Natural killer cell (primary cell): Measurements from ENCODE around the gene ARMH3. TPM values are rescaled to one million over a fixed set of nuclear protein-coding genes. Genes with fewer than 3 reads are reported as not detected.
A peak's percentile ranks its signal among the peaks of the same experiment; 100 is the strongest.

ENCODE experiments used
- ATAC-seq, 3 donors: fragments of 150-1000 bp in 2 of 3; fragments of 200-7000 bp in 1 of 3; cut with Tn5 transposase; 1 replicate in 1 of 3; 2 replicates in 2 of 3; pipeline ENCODE4 v1.10.0; 2021; ENCODE audit warnings: mild to moderate bottlenecking in 2 of 3, moderate library complexity in 2 of 3
- DNase-seq, 2 donors: peaks; one replicate each; pipeline versions ENCODE4 v3.0.0 to v3.0.0-alpha.2; 2013 to 2021; ENCODE audit warnings: mixed read lengths in 1 of 2
- H3K27ac ChIP-seq: one replicate; pipeline ENCODE4 v1.5.1; 2013; ENCODE audit warnings: mild to moderate bottlenecking, low read length
- H3K27me3 ChIP-seq: one replicate; pipeline ENCODE4 v1.6.1; 2013; ENCODE audit warnings: low read length; ENCODE audit not compliant: control insufficient read depth, insufficient read depth
- H3K36me3 ChIP-seq: one replicate; pipeline ENCODE4 v1.6.1; 2013; ENCODE audit warnings: low read length; ENCODE audit not compliant: control insufficient read depth, insufficient read depth
- H3K4me1 ChIP-seq: one replicate; pipeline ENCODE4 v1.6.1; 2013; ENCODE audit warnings: low read length; ENCODE audit not compliant: control insufficient read depth, insufficient read depth
- H3K4me3 ChIP-seq: one replicate; pipeline ENCODE4 v1.5.1; 2013; ENCODE audit warnings: low read length
- H3K9me3 ChIP-seq: one replicate; pipeline ENCODE4 v1.6.1; 2013; ENCODE audit warnings: low read length; ENCODE audit not compliant: control insufficient read depth, insufficient read depth
- H3K27ac Mint-ChIP-seq, 2 donors: one replicate each; pipeline ENCODE4 v1.8.0; 2022; ENCODE audit warnings: mild to moderate bottlenecking in 2 of 2, mixed read lengths in 2 of 2, moderate library complexity in 1 of 2
- H3K27me3 Mint-ChIP-seq, 2 donors: one replicate each; pipeline ENCODE4 v1.8.0; 2022; ENCODE audit warnings: low read depth in 2 of 2, mixed read lengths in 2 of 2
- H3K36me3 Mint-ChIP-seq: one replicate; pipeline ENCODE4 v1.8.0; 2022; ENCODE audit warnings: mixed read lengths
- H3K4me1 Mint-ChIP-seq, 2 donors: one replicate each; pipeline ENCODE4 v1.8.0; 2022; ENCODE audit warnings: mixed read lengths in 2 of 2
- H3K4me3 Mint-ChIP-seq: one replicate; pipeline ENCODE4 v1.8.0; 2022; ENCODE audit warnings: mild to moderate bottlenecking, moderate library complexity, mixed read lengths
- H3K9me3 Mint-ChIP-seq, 2 donors: one replicate each; pipeline ENCODE4 v1.8.0; 2022; ENCODE audit warnings: mixed read lengths in 2 of 2
- CTCF ChIP-seq: fragments of 200-600 bp; IDR thresholded peaks from one replicate; pipeline ENCODE4 v1.8.0; 2022; ENCODE audit warnings: antibody characterized with exemption
- WGBS: methylation state at CpG from one replicate; pipeline ENCODE4 v1.1.7; 2013; ENCODE audit warnings: missing lambda C conversion rate; ENCODE audit not compliant: insufficient coverage; 5-methylcytosine and 5-hydroxymethylcytosine counted together
- intact Hi-C: fragments of 100-400 bp; cut with micrococcal nuclease; formaldehyde crosslinking; loops from one replicate; pipeline ENCODE4 v1.14.2; 2022
- total RNA-seq, 4 donors: library from RNA; stranded (reverse); fragments of 120-200 nt in 1 of 4; gene quantifications; one replicate each; pipeline versions ENCODE4 v1.2.3 to v1.2.4, GENCODE V29; 2013 to 2022

ARMH3 gene
- total RNA-seq, 3 donors from 2014 or later (not counting 1 experiment from before 2014, with no cell fraction given), result 29.9 to 38.9 (median 35.4) TPM

- H3K27ac ChIP-seq, result no peak overlapping the region
- TF ChIP-seq CTCF, result no peak
- Mint-ChIP-seq H3K36me3 (no peaks in the 10 kb centered on the region), H3K4me3 (no peak overlapping the region), H3K27me3 (no peaks in the 10 kb centered on the region), H3K9me3 (no peaks in the 10 kb centered on the region), H3K27ac (peak overlapping the region; percentile 5 to 58), H3K4me1 (peaks cover 16 to 19% of the 10 kb centered on the region in 2 donors)
- WGBS, result 35% methylated on average over 3 of the region's 3 CpGs
- ATAC-seq (peak in 1 of 3 donors; percentile 63), DNase-seq (no peak)
- no peaks in the 10 kb centered on the region for H3K9me3 ChIP-seq
- no peaks in the 10 kb centered on the region for H3K27me3 ChIP-seq
- no peaks in the 10 kb centered on the region for H3K36me3 ChIP-seq
- H3K4me1 ChIP-seq, result no peaks in the 10 kb centered on the region
- intact Hi-C loops, result no loop called here
- H3K4me3 ChIP-seq, result no peak overlapping the region
Observed at GRCh38 chr10:101875068-101875688, 180.8 kb downstream of the ARMH3 start.

- Mint-ChIP-seq H3K4me1 (peaks cover 16 to 19% of the 10 kb centered on the region in 2 donors), H3K4me3 (no peak overlapping the region), H3K36me3 (no peaks in the 10 kb centered on the region), H3K9me3 (no peaks in the 10 kb centered on the region), H3K27me3 (no peaks in the 10 kb centered on the region), H3K27ac (no peak overlapping the region)
- no peak overlapping the region for H3K27ac ChIP-seq
- ATAC-seq (no peak), DNase-seq (no peak)
- H3K36me3 ChIP-seq, result no peaks in the 10 kb centered on the region
- TF ChIP-seq CTCF, result no peak
- H3K27me3 ChIP-seq, result no peaks in the 10 kb centered on the region
- intact Hi-C loops, result no loop called here
- no peak overlapping the region for H3K4me3 ChIP-seq
- H3K4me1 ChIP-seq, result no peaks in the 10 kb centered on the region
- H3K9me3 ChIP-seq, result no peaks in the 10 kb centered on the region
Observed at GRCh38 chr10:101874252-101874651, 181.7 kb downstream of the ARMH3 start.

GRCh38 chr10:101867931-101868330 is 188.0 kb downstream of the ARMH3 start:
- Histone ChIP-seq H3K9me3 (no peaks in the 10 kb centered on the region), H3K4me1 (no peaks in the 10 kb centered on the region), H3K4me3 (no peak overlapping the region), H3K27me3 (no peaks in the 10 kb centered on the region), H3K27ac (no peak overlapping the region), H3K36me3 (no peaks in the 10 kb centered on the region)
- intact Hi-C loops, result no loop called here
- Mint-ChIP-seq H3K9me3 (no peaks in the 10 kb centered on the region), H3K27me3 (no peaks in the 10 kb centered on the region), H3K4me1 (peaks cover 0 to 11% of the 10 kb centered on the region in 2 donors), H3K36me3 (peaks cover 9% of the 10 kb centered on the region), H3K4me3 (no peak overlapping the region), H3K27ac (no peak overlapping the region)
- no peak for TF ChIP-seq CTCF
- DNase-seq (no peak), ATAC-seq (no peak)
- 89% methylated on average over 1 of the region's 1 CpG for whole genome bisulfite sequencing

GRCh38 chr10:101859530-101859929 is 196.4 kb downstream of the ARMH3 start:
- Mint-ChIP-seq H3K36me3 (peaks cover 13% of the 10 kb centered on the region), H3K27me3 (no peaks in the 10 kb centered on the region), H3K4me3 (no peak overlapping the region), H3K9me3 (peaks cover 5 to 9% of the 10 kb centered on the region in 2 donors), H3K4me1 (peaks cover 11 to 13% of the 10 kb centered on the region in 2 donors), H3K27ac (no peak overlapping the region)
- intact Hi-C loops, result no loop called here
- H3K9me3 ChIP-seq, result no peaks in the 10 kb centered on the region
- no peak for TF ChIP-seq CTCF
- H3K27me3 ChIP-seq, result no peaks in the 10 kb centered on the region
- no peak for DNase-seq
- H3K36me3 ChIP-seq, result no peaks in the 10 kb centered on the region
- no peak overlapping the region for H3K27ac ChIP-seq
- 88% methylated on average over 2 of the region's 2 CpGs for WGBS
- ATAC-seq, result no peak
- no peaks in the 10 kb centered on the region for H3K4me1 ChIP-seq
- no peak overlapping the region for H3K4me3 ChIP-seq
